Measurements from ENCODE around the gene GSTO2.

The GSTO2 gene

GRCh38 chr10:104308439-104308903, 39.5 kb downstream of the GSTO2 start:
- no peak for DNase-seq (ENCODE audit: low read depth in 2 of 2)

- no peak for DNase-seq (ENCODE audit: low read depth in 2 of 2)
These were observed 41.3 kb downstream of the GSTO2 start for GRCh38 chr10:104309980-104310978.

- DNase-seq (ENCODE audit: low read depth in 2 of 2), result no peak
These were observed 42.3 kb downstream of the GSTO2 start for GRCh38 chr10:104311184-104311720.

GRCh38 chr10:104314591-104315485, 45.9 kb downstream of the GSTO2 start:
- no peak for DNase-seq (ENCODE audit: low read depth in 2 of 2)

- no peak for DNase-seq (ENCODE audit: low read depth in 2 of 2)
These were observed 46.5 kb downstream of the GSTO2 start for GRCh38 chr10:104315486-104315921.

GRCh38 chr10:104316321-104317099, 47.5 kb downstream of the GSTO2 start:
- no peak for DNase-seq (ENCODE audit: low read depth in 2 of 2)

GRCh38 chr10:104317269-104317710, 48.3 kb downstream of the GSTO2 start:
- DNase-seq (ENCODE audit: low read depth in 2 of 2), result no peak

GRCh38 chr10:104317726-104318299, 48.8 kb downstream of the GSTO2 start:
- DNase-seq (ENCODE audit: low read depth in 2 of 2), result no peak

- no peak for DNase-seq (ENCODE audit: low read depth in 2 of 2)
These were observed 49.3 kb downstream of the GSTO2 start for GRCh38 chr10:104318326-104318725.

- no peak for DNase-seq (ENCODE audit: low read depth in 2 of 2)
These were observed 50.1 kb downstream of the GSTO2 start for GRCh38 chr10:104318810-104319741.

GRCh38 chr10:104321226-104321625, 52.2 kb downstream of the GSTO2 start:
- DNase-seq (ENCODE audit: low read depth in 2 of 2), result no peak

GRCh38 chr10:104321725-104322415, 52.9 kb downstream of the GSTO2 start:
- no peak for DNase-seq (ENCODE audit: low read depth in 2 of 2)

GRCh38 chr10:104322416-104322782, 53.4 kb downstream of the GSTO2 start:
- no peak for DNase-seq (ENCODE audit: low read depth in 2 of 2)

- DNase-seq (ENCODE audit: low read depth in 2 of 2), result no peak
These were observed 54.1 kb downstream of the GSTO2 start for GRCh38 chr10:104323085-104323484.

GRCh38 chr10:104323760-104324201, 54.8 kb downstream of the GSTO2 start:
- DNase-seq (ENCODE audit: low read depth in 2 of 2), result no peak

- no peak for DNase-seq (ENCODE audit: low read depth in 2 of 2)
These were observed 55.3 kb downstream of the GSTO2 start for GRCh38 chr10:104324221-104324686.

GRCh38 chr10:104324931-104325330, 55.9 kb downstream of the GSTO2 start:
- DNase-seq (ENCODE audit: low read depth in 2 of 2), result no peak

Data from stimulated activated CD4-positive, alpha-beta T cell treated with anti-CD3 and anti-CD28 coated beads, Interleukin-1b, Interleukin-23, amount 100 ng/mL, for 1 hour (primary cell).